Mesenchymal stem cell (in vitro differentiated cells and primary cell): ENCODE data around the gene PTPRE.

Experiments
- DNase-seq: peaks from one replicate; pipeline ENCODE4 v3.0.0-alpha.2; 2013
- H2AFZ ChIP-seq: one replicate; pipeline ENCODE4 v1.6.1; 2013; ENCODE audit warnings: low read depth, mild to moderate bottlenecking, control low read depth, inconsistent platforms, low read length, moderate library complexity
- H2AK5ac ChIP-seq: 2 replicates; pipeline ENCODE4 v1.6.1; 2013; ENCODE audit warnings: low read length, moderate library complexity, mild to moderate bottlenecking, inconsistent platforms; ENCODE audit not compliant: severe bottlenecking
- H2BK120ac ChIP-seq: one replicate; pipeline ENCODE4 v1.6.1; 2013; ENCODE audit warnings: low read depth, mild to moderate bottlenecking, inconsistent platforms, low read length, moderate library complexity
- H2BK12ac ChIP-seq, 2 experiments: one replicate each; pipeline ENCODE4 v1.6.1; 2013; ENCODE audit warnings: inconsistent platforms in 2 of 2, low read length in 2 of 2, mild to moderate bottlenecking in 2 of 2, moderate library complexity in 2 of 2, control low read depth in 1 of 2
- H2BK15ac ChIP-seq: one replicate; pipeline ENCODE4 v1.6.1; 2013; ENCODE audit warnings: mild to moderate bottlenecking, low read depth, inconsistent platforms; ENCODE audit not compliant: poor library complexity, severe bottlenecking
- H2BK5ac ChIP-seq: 2 replicates; pipeline ENCODE4 v1.6.1; 2013; ENCODE audit warnings: low read depth, mild to moderate bottlenecking, low read length, control low read depth, inconsistent platforms; ENCODE audit not compliant: poor library complexity, severe bottlenecking
- H3K14ac ChIP-seq, 2 experiments: one replicate each; pipeline ENCODE4 v1.6.1; 2013; ENCODE audit warnings: inconsistent platforms in 2 of 2, low read length in 2 of 2, control low read depth in 1 of 2, mild to moderate bottlenecking in 1 of 2, moderate library complexity in 1 of 2
- H3K18ac ChIP-seq, 2 experiments: one replicate each; pipeline ENCODE4 v1.6.1; 2013; ENCODE audit warnings: inconsistent platforms in 2 of 2, low read length in 2 of 2, control low read depth in 1 of 2, low read depth in 1 of 2, mild to moderate bottlenecking in 1 of 2
- H3K23ac ChIP-seq, 2 experiments: one replicate each; pipeline ENCODE4 v1.6.1; 2013; ENCODE audit warnings: inconsistent platforms in 2 of 2, low read length in 2 of 2, mild to moderate bottlenecking in 2 of 2, moderate library complexity in 2 of 2, control low read depth in 1 of 2
- H3K27ac ChIP-seq: 2 replicates; pipeline ENCODE4 v1.5.1; 2013; ENCODE audit warnings: mild to moderate bottlenecking, moderate library complexity, low read length, control low read depth, inconsistent platforms; ENCODE audit not compliant: poor library complexity, severe bottlenecking
- H3K27me3 ChIP-seq, 2 experiments: 2 replicates each; pipeline versions ENCODE4 v1.6.1 to v1.7.0; 2013; ENCODE audit warnings: low read length in 2 of 2, mild to moderate bottlenecking in 2 of 2, moderate library complexity in 2 of 2, control low read depth in 1 of 2, inconsistent platforms in 1 of 2; ENCODE audit not compliant: control insufficient read depth in 1 of 2, insufficient read depth in 1 of 2
- H3K36me3 ChIP-seq, 2 experiments: 2 replicates each; pipeline versions ENCODE4 v1.6.1 to v1.7.0; 2013; ENCODE audit warnings: low read length in 2 of 2, control low read depth in 1 of 2, inconsistent platforms in 1 of 2, low read depth in 1 of 2, mild to moderate bottlenecking in 1 of 2; ENCODE audit not compliant: insufficient read depth in 2 of 2, control insufficient read depth in 1 of 2
- H3K4ac ChIP-seq, 2 experiments: one replicate each; pipeline ENCODE4 v1.6.1; 2013; ENCODE audit warnings: inconsistent platforms in 2 of 2, low read length in 2 of 2, mild to moderate bottlenecking in 2 of 2, moderate library complexity in 2 of 2, control low read depth in 1 of 2, low read depth in 1 of 2
- H3K4me1 ChIP-seq: 2 replicates; pipeline ENCODE4 v1.6.1; 2013; ENCODE audit warnings: low read depth, low read length, control low read depth; ENCODE audit not compliant: control insufficient read depth, insufficient read depth
- H3K4me2 ChIP-seq: 2 replicates; pipeline ENCODE4 v1.6.1; 2013; ENCODE audit warnings: low read length, mild to moderate bottlenecking, inconsistent platforms; ENCODE audit not compliant: poor library complexity, severe bottlenecking
- H3K4me3 ChIP-seq, 2 experiments: 2 replicates each; pipeline versions ENCODE4 v1.5.1 to v1.7.0; 2013; ENCODE audit warnings: low read length in 2 of 2, mild to moderate bottlenecking in 2 of 2, control low read depth in 1 of 2, low read depth in 1 of 2; ENCODE audit not compliant: insufficient read depth in 1 of 2
- H3K79me1 ChIP-seq: replicated peaks from 2 replicates; pipeline ENCODE4 v1.6.1; 2013; ENCODE audit warnings: mild to moderate bottlenecking, control low read depth, low read length, inconsistent platforms; ENCODE audit not compliant: poor library complexity, severe bottlenecking
- H3K9ac ChIP-seq: 2 replicates; pipeline ENCODE4 v1.7.0; 2013; ENCODE audit warnings: mild to moderate bottlenecking, low read length, moderate library complexity
- H3K9me3 ChIP-seq: 2 replicates; pipeline ENCODE4 v1.7.0; 2013; ENCODE audit warnings: mild to moderate bottlenecking, low read length; ENCODE audit not compliant: control insufficient read depth
- H4K8ac ChIP-seq: one replicate; pipeline ENCODE4 v1.6.1; 2013; ENCODE audit warnings: inconsistent platforms, mild to moderate bottlenecking, low read length, moderate library complexity
- H4K91ac ChIP-seq: one replicate; pipeline ENCODE4 v1.6.1; 2013; ENCODE audit warnings: mild to moderate bottlenecking, low read length, inconsistent platforms
- WGBS: methylation state at CpG from one replicate; pipeline ENCODE4 v1.1.7; 2013; ENCODE audit warnings: mixed read lengths; 5-methylcytosine and 5-hydroxymethylcytosine counted together

PTPRE gene

GRCh38 chr10:128064970-128065580, 158.2 kb downstream of the PTPRE start:
- no peak overlapping the region for H2BK120ac ChIP-seq
- no peak overlapping the region for H3K4me2 ChIP-seq
- H3K27me3 ChIP-seq: no peaks in the 10 kb centered on the region
- H3K18ac ChIP-seq: peak overlapping the region; percentile 23 to 44
- H3K27ac ChIP-seq: peak overlapping the region; percentile 3
- peak overlapping the region; percentile 22 for H4K91ac ChIP-seq
- H3K23ac ChIP-seq: no peak overlapping the region
- H4K8ac ChIP-seq: no peak overlapping the region
- H2AFZ ChIP-seq: no peak overlapping the region
- H3K9me3 ChIP-seq: no peaks in the 10 kb centered on the region
- H2AK5ac ChIP-seq: no peak overlapping the region
- no peak for DNase-seq
- 90% methylated on average over 17 of the region's 17 CpGs for WGBS
- peak overlapping the region in 1 of 2 experiments; percentile 27 for H2BK12ac ChIP-seq
- peaks cover 30% of the 10 kb centered on the region for H3K4me1 ChIP-seq
- no peak overlapping the region for H2BK15ac ChIP-seq
- H3K4me3 ChIP-seq: peak overlapping the region in 1 of 2 experiments; percentile 34
- H3K36me3 ChIP-seq: peaks cover 18 to 41% of the 10 kb centered on the region in 2 experiments
- peak overlapping the region; percentile 71 for H3K9ac ChIP-seq
- no peak overlapping the region for H3K14ac ChIP-seq
- H3K4ac ChIP-seq: no peak overlapping the region
- H2BK5ac ChIP-seq: no peak overlapping the region
- no peaks in the 10 kb centered on the region for H3K79me1 ChIP-seq

DNA sequence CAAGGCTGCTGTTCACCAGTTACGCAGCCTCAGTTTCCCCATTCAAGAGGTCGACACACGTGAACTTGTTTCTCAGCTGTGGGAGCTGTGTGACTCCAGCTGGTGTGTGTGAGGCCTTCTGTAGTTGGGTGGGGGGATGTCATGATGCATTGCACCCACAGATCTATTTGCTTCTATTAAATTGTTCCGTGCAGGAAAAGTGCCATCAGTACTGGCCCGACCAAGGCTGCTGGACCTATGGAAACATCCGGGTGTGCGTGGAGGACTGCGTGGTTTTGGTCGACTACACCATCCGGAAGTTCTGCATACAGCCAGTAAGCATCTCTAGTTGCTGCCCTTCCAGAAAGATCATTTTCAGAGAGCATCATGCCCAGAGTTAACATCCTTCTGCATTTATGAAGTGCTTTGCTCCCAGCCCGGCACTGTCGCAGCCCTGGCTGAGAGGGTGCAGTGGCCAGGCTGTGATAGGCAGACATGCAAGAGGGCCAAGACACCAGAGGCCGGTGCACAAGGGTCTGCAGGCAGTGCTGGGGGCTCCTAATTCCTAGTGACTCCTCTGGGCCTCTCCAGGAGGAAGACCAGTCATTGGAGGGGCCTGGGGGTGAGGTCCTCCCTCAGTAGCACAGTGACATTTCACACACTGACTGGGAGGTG, 159.1 kb downstream of the PTPRE start:
- Histone ChIP-seq H2BK12ac (peak overlapping the region in 1 of 2 experiments; percentile 30), H2AK5ac (no peak overlapping the region), H3K23ac (no peak overlapping the region), H3K18ac (peak overlapping the region in 1 of 2 experiments; percentile 14), H3K4me1 (peaks cover 30% of the 10 kb centered on the region), H3K79me1 (no peaks in the 10 kb centered on the region), H4K91ac (no peak overlapping the region), H3K4ac (no peak overlapping the region), H3K14ac (no peak overlapping the region), H4K8ac (no peak overlapping the region), H3K9ac (no peak overlapping the region), H2BK120ac (no peak overlapping the region), H3K36me3 (peaks cover 26 to 44% of the 10 kb centered on the region in 2 experiments), H2BK5ac (no peak overlapping the region), H2AFZ (no peak overlapping the region), H3K27ac (no peak overlapping the region), H3K9me3 (no peaks in the 10 kb centered on the region), H3K4me3 (no peak overlapping the region), H2BK15ac (no peak overlapping the region), H3K27me3 (no peaks in the 10 kb centered on the region), H3K4me2 (no peak overlapping the region)
- WGBS: 97% methylated on average over 13 of the region's 13 CpGs
- DNase-seq: no peak

DNA sequence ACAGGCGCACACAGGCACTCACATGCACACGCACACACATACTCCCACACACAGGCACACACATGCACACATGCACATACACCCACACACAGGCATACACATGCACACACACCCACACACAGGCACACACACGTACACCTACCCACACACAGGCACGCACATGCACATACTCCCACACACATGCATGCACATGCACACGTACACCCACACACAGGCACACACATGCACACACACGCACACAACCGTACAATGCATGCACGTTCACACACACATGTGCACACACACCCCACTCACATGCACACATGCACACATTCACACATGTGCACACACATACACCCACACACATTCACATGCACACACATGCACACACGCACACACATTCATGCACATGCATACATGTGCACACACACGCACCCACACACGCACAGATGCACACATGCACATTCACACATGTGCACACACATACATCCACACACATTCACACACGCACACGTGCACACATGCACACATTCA, 160.0 kb downstream of the PTPRE start:
- whole genome bisulfite sequencing: 87% methylated on average over 13 of the region's 13 CpGs
- Histone ChIP-seq H3K27me3 (no peaks in the 10 kb centered on the region), H2AFZ (no peak overlapping the region)

GRCh38 chr10:128067691-128068397, 160.9 kb downstream of the PTPRE start:
- Histone ChIP-seq H3K4me1 (peaks cover 27% of the 10 kb centered on the region), H3K9ac (no peak overlapping the region), H2BK12ac (no peak overlapping the region), H3K4me3 (no peak overlapping the region), H4K8ac (no peak overlapping the region), H3K27me3 (no peaks in the 10 kb centered on the region), H2BK15ac (no peak overlapping the region), H3K27ac (no peak overlapping the region), H3K23ac (no peak overlapping the region), H2AK5ac (no peak overlapping the region), H3K79me1 (no peaks in the 10 kb centered on the region), H3K4me2 (no peak overlapping the region), H3K4ac (no peak overlapping the region), H2BK120ac (no peak overlapping the region), H2AFZ (no peak overlapping the region), H3K36me3 (peaks cover 30 to 51% of the 10 kb centered on the region in 2 experiments), H2BK5ac (no peak overlapping the region), H3K9me3 (no peaks in the 10 kb centered on the region), H3K18ac (no peak overlapping the region), H3K14ac (no peak overlapping the region), H4K91ac (no peak overlapping the region)
- no peak for DNase-seq
- 94% methylated on average over 25 of the region's 25 CpGs for WGBS

More for the DNA sequence above, 160.0 kb downstream of the PTPRE start:
- no peak overlapping the region for H2BK15ac ChIP-seq
- no peak overlapping the region for H3K27ac ChIP-seq
- H3K18ac ChIP-seq: peak overlapping the region in 1 of 2 experiments; percentile 21
- no peak overlapping the region for H2BK12ac ChIP-seq
- peaks cover 30% of the 10 kb centered on the region for H3K4me1 ChIP-seq
- H4K8ac ChIP-seq: no peak overlapping the region
- no peak for DNase-seq
- H3K14ac ChIP-seq: peak overlapping the region in 1 of 2 experiments; percentile 53
- H3K36me3 ChIP-seq: peaks cover 30 to 50% of the 10 kb centered on the region in 2 experiments
- no peak overlapping the region for H3K4ac ChIP-seq
- no peak overlapping the region for H2AK5ac ChIP-seq
- H3K9ac ChIP-seq: no peak overlapping the region
- H3K4me2 ChIP-seq: no peak overlapping the region
- H2BK120ac ChIP-seq: no peak overlapping the region
- H3K9me3 ChIP-seq: no peaks in the 10 kb centered on the region
- no peak overlapping the region for H3K4me3 ChIP-seq
- no peak overlapping the region for H3K23ac ChIP-seq
- no peaks in the 10 kb centered on the region for H3K79me1 ChIP-seq
- H2BK5ac ChIP-seq: no peak overlapping the region
- peak overlapping the region; percentile 87 for H4K91ac ChIP-seq
